Activated CD4-positive, CD25-positive, alpha-beta regulatory T cell treated with anti-CD3 and anti-CD28 coated beads, Interleukin-2, amount 50 U/mL, for 24 hours (primary cell): ENCODE results near the gene TPST2.

Experiments
- ATAC-seq, 2 donors: fragments of 150-1000 bp; cut with Tn5 transposase; one replicate each; pipeline ENCODE4 v1.10.0; 2021; ENCODE audit warnings: mild to moderate bottlenecking in 1 of 2, moderate library complexity in 1 of 2

The TPST2 gene

GRCh38 chr22:26489447-26490036 is 100.4 kb downstream of the TPST2 start:
- no peak for ATAC-seq

GRCh38 chr22:26487996-26488395 is 101.9 kb downstream of the TPST2 start:
- ATAC-seq: no peak

- no peak for ATAC-seq
Observed at GRCh38 chr22:26486394-26486793, 103.5 kb downstream of the TPST2 start.

- no peak for ATAC-seq
Observed at GRCh38 chr22:26485806-26486390, 104.0 kb downstream of the TPST2 start.

- ATAC-seq: no peak
Observed at GRCh38 chr22:26485013-26485412, 104.9 kb downstream of the TPST2 start.

- ATAC-seq: peak; percentile 50 to 51
Observed at GRCh38 chr22:26484360-26484706, 105.6 kb downstream of the TPST2 start.

GRCh38 chr22:26483439-26484359 is 106.2 kb downstream of the TPST2 start, which contains the start of the genes HPS4 and SRRD:
Gene HPS4 (minus strand): TSS chr22:26483783. CDS start chr22:26481762, 2,021 bp downstream.
Gene SRRD (plus strand): TSS chr22:26483877. CDS start chr22:26483891, 14 bp downstream.
- ATAC-seq: peak; percentile 79 to 81

- ATAC-seq: no peak
Observed at GRCh38 chr22:26483043-26483438, 106.9 kb downstream of the TPST2 start.

- no peak for ATAC-seq
Observed at GRCh38 chr22:26482161-26482560, 107.8 kb downstream of the TPST2 start.

GRCh38 chr22:26481694-26482093 is 108.2 kb downstream of the TPST2 start:
- ATAC-seq: no peak

- no peak for ATAC-seq
Observed at GRCh38 chr22:26481112-26481693, 108.7 kb downstream of the TPST2 start.

GRCh38 chr22:26480611-26480932 is 109.4 kb downstream of the TPST2 start:
- ATAC-seq: no peak

GRCh38 chr22:26479792-26480610 is 109.9 kb downstream of the TPST2 start:
- no peak for ATAC-seq

GRCh38 chr22:26479043-26479791 is 110.7 kb downstream of the TPST2 start:
- ATAC-seq: no peak

GRCh38 chr22:26477341-26477731 is 112.6 kb downstream of the TPST2 start:
- ATAC-seq: no peak

GRCh38 chr22:26476705-26477340 is 113.1 kb downstream of the TPST2 start:
- ATAC-seq: no peak

GRCh38 chr22:26474682-26475081 is 115.2 kb downstream of the TPST2 start:
- no peak for ATAC-seq
